ENCODE measurements around the gene CCDC120. TPM values are rescaled to one million over a fixed set of nuclear protein-coding genes. Genes with fewer than 3 reads are reported as not detected.

Gene CCDC120
- polyA plus RNA-seq, 1 donor from 2014 or later, result 3.1 TPM

DNA sequence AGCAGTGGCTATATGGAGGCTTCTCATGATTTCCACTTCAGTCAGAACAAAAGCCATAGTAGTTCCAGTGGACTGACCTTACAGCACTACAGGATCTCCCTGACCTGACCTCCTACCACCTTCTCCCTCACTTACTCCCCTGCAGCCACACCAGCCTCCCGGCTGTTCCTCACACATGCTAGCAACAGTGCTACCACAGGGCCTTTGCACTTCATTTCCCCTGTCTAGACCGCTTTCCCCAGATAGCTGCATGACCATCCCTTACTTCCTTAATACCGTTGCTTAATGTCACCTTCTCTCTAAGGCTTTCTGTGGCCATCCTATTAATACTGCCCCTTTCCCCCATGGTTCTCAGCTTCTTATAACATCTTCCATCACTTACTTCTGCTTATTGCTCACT is 51.6 kb downstream of the CCDC120 start:
- H3K4me3 ChIP-seq (ENCODE audit: low read length), result no peak overlapping the region
- no peaks in the 10 kb centered on the region for H3K36me3 ChIP-seq (ENCODE audit: insufficient read depth, low read length)
- H3K9me3 ChIP-seq (ENCODE audit: low read length), result no peaks in the 10 kb centered on the region
- no peak overlapping the region for H3K4me2 ChIP-seq (ENCODE audit: low read length)
- H3K27ac ChIP-seq (ENCODE audit: low read length), result no peak overlapping the region
- H3K9ac ChIP-seq (ENCODE audit: low read length), result no peak overlapping the region
- H2AFZ ChIP-seq (ENCODE audit: low read depth, low read length), result no peak overlapping the region
- H3F3A ChIP-seq (ENCODE audit: insufficient read depth, low read length, poor library complexity, severe bottlenecking), result no peaks in the 10 kb centered on the region
- no peaks in the 10 kb centered on the region for H3K27me3 ChIP-seq (ENCODE audit: insufficient read depth, low read depth, low read length)
- no peaks in the 10 kb centered on the region for H3K79me2 ChIP-seq (replicated peaks; ENCODE audit: insufficient read depth, low read length)
- no peaks in the 10 kb centered on the region for H4K20me1 ChIP-seq (ENCODE audit: insufficient read depth)
- TF ChIP-seq, protein P1, sequence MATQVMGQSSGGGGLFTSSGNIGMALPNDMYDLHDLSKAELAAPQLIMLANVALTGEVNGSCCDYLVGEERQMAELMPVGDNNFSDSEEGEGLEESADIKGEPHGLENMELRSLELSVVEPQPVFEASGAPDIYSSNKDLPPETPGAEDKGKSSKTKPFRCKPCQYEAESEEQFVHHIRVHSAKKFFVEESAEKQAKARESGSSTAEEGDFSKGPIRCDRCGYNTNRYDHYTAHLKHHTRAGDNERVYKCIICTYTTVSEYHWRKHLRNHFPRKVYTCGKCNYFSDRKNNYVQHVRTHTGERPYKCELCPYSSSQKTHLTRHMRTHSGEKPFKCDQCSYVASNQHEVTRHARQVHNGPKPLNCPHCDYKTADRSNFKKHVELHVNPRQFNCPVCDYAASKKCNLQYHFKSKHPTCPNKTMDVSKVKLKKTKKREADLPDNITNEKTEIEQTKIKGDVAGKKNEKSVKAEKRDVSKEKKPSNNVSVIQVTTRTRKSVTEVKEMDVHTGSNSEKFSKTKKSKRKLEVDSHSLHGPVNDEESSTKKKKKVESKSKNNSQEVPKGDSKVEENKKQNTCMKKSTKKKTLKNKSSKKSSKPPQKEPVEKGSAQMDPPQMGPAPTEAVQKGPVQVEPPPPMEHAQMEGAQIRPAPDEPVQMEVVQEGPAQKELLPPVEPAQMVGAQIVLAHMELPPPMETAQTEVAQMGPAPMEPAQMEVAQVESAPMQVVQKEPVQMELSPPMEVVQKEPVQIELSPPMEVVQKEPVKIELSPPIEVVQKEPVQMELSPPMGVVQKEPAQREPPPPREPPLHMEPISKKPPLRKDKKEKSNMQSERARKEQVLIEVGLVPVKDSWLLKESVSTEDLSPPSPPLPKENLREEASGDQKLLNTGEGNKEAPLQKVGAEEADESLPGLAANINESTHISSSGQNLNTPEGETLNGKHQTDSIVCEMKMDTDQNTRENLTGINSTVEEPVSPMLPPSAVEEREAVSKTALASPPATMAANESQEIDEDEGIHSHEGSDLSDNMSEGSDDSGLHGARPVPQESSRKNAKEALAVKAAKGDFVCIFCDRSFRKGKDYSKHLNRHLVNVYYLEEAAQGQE (IDR thresholded peaks at IDR 0.05; ENCODE audit: borderline replicate concordance), result no peak
- TF ChIP-seq RAD21 (conservative IDR thresholded peaks at IDR 0.05) (no peak), EP300 (conservative IDR thresholded peaks at IDR 0.05; ENCODE audit: poor library complexity, severe bottlenecking) (no peak), TAF1 (IDR thresholded peaks at IDR 0.05; ENCODE audit: low read depth) (no peak), EZH2 (IDR thresholded peaks at IDR 0.05; ENCODE audit: borderline replicate concordance, insufficient read depth, low read length, poor library complexity, severe bottlenecking) (no peak), POLR2AphosphoS5 (IDR thresholded peaks at IDR 0.05) (no peak), CTCF (IDR thresholded peaks at IDR 0.05; ENCODE audit: poor library complexity, severe bottlenecking) (no peak), SMC3 (conservative IDR thresholded peaks at IDR 0.05; ENCODE audit: poor library complexity) (no peak), MXI1 (conservative IDR thresholded peaks at IDR 0.05; ENCODE audit: poor library complexity, severe bottlenecking) (no peak)
- H3K9me2 ChIP-seq (ENCODE audit: insufficient read depth, low read length), result no peaks in the 10 kb centered on the region

DNA sequence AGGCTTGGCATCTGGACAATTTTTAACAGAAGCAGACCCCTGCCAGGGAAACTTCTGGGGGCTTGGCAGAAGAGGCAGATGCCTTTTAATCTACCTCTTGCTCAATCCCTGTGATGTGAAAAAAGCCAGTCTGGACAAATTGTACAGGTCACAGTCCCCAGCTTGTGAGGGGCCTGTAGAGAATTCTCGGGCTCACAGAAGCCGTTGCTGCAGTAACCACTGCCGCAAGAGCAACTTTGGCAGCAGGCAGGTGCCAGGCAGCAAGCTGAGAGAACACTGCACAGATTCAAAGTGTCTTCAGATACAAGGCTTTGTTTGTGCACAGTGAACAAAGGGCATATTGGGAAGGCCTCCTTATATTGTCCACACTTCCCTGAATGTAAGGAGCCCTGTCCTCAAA is 53.0 kb downstream of the CCDC120 start:
- H3F3A ChIP-seq (ENCODE audit: insufficient read depth, low read length, poor library complexity, severe bottlenecking), result no peaks in the 10 kb centered on the region
- H2AFZ ChIP-seq (ENCODE audit: low read depth, low read length), result no peak overlapping the region
- H3K4me2 ChIP-seq (ENCODE audit: low read length), result no peak overlapping the region
- TF ChIP-seq POLR2AphosphoS5 (IDR thresholded peaks at IDR 0.05) (no peak), TAF1 (IDR thresholded peaks at IDR 0.05; ENCODE audit: low read depth) (no peak), RAD21 (conservative IDR thresholded peaks at IDR 0.05) (no peak), CTCF (IDR thresholded peaks at IDR 0.05; ENCODE audit: poor library complexity, severe bottlenecking) (no peak), EZH2 (IDR thresholded peaks at IDR 0.05; ENCODE audit: borderline replicate concordance, insufficient read depth, low read length, poor library complexity, severe bottlenecking) (no peak), SMC3 (conservative IDR thresholded peaks at IDR 0.05; ENCODE audit: poor library complexity) (no peak), EP300 (conservative IDR thresholded peaks at IDR 0.05; ENCODE audit: poor library complexity, severe bottlenecking) (no peak), MXI1 (conservative IDR thresholded peaks at IDR 0.05; ENCODE audit: poor library complexity, severe bottlenecking) (no peak)
- TF ChIP-seq, protein P1 (IDR thresholded peaks at IDR 0.05; ENCODE audit: borderline replicate concordance), result no peak
- no peaks in the 10 kb centered on the region for H3K79me2 ChIP-seq (replicated peaks; ENCODE audit: insufficient read depth, low read length)
- H3K27ac ChIP-seq (ENCODE audit: low read length), result no peak overlapping the region
- H4K20me1 ChIP-seq (ENCODE audit: insufficient read depth), result no peaks in the 10 kb centered on the region
- no peak overlapping the region for H3K9ac ChIP-seq (ENCODE audit: low read length)
- no peak overlapping the region for H3K4me3 ChIP-seq (ENCODE audit: low read length)
- no peaks in the 10 kb centered on the region for H3K36me3 ChIP-seq (ENCODE audit: insufficient read depth, low read length)
- no peaks in the 10 kb centered on the region for H3K9me3 ChIP-seq (ENCODE audit: low read length)
- H3K9me2 ChIP-seq (ENCODE audit: insufficient read depth, low read length), result no peaks in the 10 kb centered on the region
- no peaks in the 10 kb centered on the region for H3K27me3 ChIP-seq (ENCODE audit: insufficient read depth, low read depth, low read length)

Data from neural cell (in vitro differentiated cells).